GM13976 (cell line): ENCODE results near the gene ZFC3H1.
"Not testable (repeated sequence)": the region's sequence is repeated elsewhere in the genome, so short reads cannot be mapped to it uniquely, and the experiment has no call there.

Source experiments
- DNase-seq: peaks from one replicate; pipeline ENCODE4 v3.0.0; 2012; ENCODE audit warnings: low spot score
- CTCF ChIP-seq: IDR thresholded peaks from 2 replicates; pipeline ENCODE4 v1.5.1; 2012; ENCODE audit warnings: borderline replicate concordance, mild to moderate bottlenecking; ENCODE audit not compliant: insufficient read depth; ENCODE audit errors: extremely low read depth, missing control alignments, control extremely low read depth
- in situ Hi-C: fragments of 300-500 bp; cut with MboI; formaldehyde crosslinking; loops from one replicate; pipeline ENCODE4 v1.12.0; 2022; ENCODE audit warnings: low sequenced_read_pairs, mixed read lengths, inconsistent platforms; ENCODE audit not compliant: unreplicated experiment

ZFC3H1 gene

DNA sequence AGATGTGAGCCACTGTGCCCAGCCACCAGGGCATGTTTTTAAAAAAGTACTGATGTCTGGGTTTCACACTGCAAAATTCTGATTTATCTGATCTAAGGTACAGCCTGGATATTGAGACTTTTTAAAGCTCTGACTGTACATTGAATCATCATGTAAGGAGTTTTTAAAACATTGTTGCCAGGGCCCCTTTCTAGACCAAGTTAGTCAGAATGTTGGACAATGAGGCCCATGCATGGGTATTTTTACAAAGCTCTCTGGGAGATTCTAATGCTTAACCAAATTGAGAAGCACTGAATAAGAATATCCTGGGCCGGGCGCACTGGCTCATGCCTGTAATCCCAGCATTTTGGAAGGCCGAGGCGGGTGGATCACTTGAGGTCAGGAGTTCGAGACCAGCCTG, 38.9 kb upstream of the ZFC3H1 start:
- TF ChIP-seq CTCF, result no peak
- in situ Hi-C loops, result no loop called here
- DNase-seq, result no peak

DNA sequence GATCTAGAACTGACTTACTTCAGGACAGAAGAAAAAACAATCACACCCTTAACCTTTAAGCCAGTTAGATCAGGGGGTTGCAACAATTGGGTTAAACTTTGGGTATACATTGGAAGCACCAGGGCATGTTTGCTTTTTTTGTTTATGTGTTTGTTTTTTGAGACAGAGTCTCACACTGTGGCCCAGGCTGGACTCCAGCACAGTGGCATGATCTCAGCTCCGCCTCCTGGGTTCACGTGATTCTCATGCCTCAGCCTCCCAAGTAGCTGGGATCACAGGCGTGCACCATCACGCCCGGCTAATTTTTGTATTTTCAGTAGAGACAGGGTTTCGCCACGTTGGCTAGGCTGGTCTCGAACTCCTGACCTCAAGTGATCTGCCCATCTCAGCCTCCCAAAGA, 38.5 kb upstream of the ZFC3H1 start:
- DNase-seq, in situ Hi-C loops: not testable (repeated sequence)

GRCh38 chr12:71695782-71696181, 32.1 kb upstream of the ZFC3H1 start:
- in situ Hi-C loops, result no loop called here

GRCh38 chr12:71694099-71694820, 30.6 kb upstream of the ZFC3H1 start:
- no peak for TF ChIP-seq CTCF
- peak; percentile 52 for DNase-seq
- in situ Hi-C loops, result no loop called here

More at GRCh38 chr12:71695782-71696181, 32.1 kb upstream of the ZFC3H1 start:
- no peak for DNase-seq
- TF ChIP-seq CTCF, result no peak

DNA sequence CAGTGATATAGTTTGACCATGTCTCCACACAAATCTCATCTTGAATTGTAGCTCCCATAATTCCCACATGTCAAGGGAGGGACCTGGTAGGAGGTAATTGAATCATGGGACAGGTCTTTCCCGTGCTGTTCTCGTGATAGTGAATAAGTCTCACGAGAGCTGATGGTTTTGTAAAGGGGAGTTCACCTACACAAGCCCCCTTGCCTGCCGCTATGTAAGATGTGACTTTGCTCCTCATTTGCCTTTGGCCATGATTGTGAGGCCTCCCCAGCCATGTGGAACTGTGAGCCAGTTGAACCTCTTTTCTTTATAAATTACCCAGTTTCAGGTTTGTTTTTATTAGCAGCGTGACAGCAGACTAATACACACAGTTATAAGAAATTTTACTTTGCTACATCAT, 30.0 kb upstream of the ZFC3H1 start:
- in situ Hi-C loops, DNase-seq: not testable (repeated sequence)

DNA sequence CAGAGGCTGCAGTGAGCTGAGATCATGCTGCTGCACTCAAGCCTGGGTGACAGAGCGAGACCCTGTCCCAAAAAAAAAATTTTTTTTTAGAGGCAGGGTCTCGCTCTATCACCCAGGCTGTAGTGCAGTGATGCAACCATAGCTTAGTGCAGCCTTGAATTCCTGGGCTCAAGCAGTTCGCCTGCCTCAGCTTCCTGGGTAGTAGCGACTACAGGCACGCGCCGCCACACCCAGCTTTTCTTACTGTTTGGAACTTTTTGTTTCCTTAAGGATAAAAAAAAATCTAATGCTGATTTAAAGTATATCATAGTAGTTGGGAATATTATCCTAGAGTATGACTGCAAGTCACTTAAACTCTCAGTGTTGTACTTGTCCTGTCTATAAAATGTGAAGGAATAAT, 29.5 kb upstream of the ZFC3H1 start:
- in situ Hi-C loops, result no loop called here
- no peak for TF ChIP-seq CTCF

GRCh38 chr12:71691504-71692129, 28.0 kb upstream of the ZFC3H1 start:
- no peak for DNase-seq
- in situ Hi-C loops, result no loop called here
- no peak for TF ChIP-seq CTCF

More for the DNA sequence above, 29.5 kb upstream of the ZFC3H1 start:
- DNase-seq, result no peak
